ENCODE measurements around the gene SUN2. TPM values are rescaled to one million over a fixed set of nuclear protein-coding genes. Genes with fewer than 3 reads are reported as not detected.

Gene SUN2
- total and polyA plus RNA-seq, 2 experiments from 2014 or later = 28.0 to 105 TPM

DNA sequence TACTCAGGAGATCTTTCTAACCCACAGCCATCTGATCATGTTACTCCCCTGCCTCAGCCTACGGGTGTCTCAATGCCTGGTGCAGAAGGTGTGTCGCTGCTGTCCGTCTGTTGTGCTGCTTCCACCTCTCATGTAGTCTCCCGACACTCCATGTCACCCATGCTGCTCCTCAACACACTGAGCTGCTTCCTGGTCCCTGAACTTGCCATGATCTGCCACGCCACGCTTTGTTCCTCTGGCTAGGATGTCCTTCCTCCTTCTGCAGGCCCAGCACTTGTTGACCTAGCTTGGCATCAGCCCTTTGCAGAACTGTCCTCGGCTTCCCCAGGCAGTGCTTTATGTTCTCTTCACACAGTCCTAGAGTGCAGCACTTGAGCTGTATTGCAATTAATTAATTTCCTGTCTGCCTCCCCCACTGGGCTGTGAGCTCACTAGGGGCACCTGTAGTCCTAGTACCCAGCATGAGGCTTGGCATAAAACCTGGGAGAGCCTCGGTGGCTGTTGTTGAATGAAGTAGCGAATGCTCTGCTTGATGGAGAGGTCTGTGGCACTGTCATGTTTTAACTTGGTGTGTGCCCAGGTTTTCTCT is 40.5 kb downstream of the SUN2 start:
- Histone ChIP-seq H3K9me3 (ENCODE audit: low read depth) (no peaks in the 10 kb centered on the region), H3K27ac (no peak overlapping the region), H3K4me3 (no peak overlapping the region), H3K27me3 (no peaks in the 10 kb centered on the region), H3K36me3 (peaks cover 24% of the 10 kb centered on the region), H3K4me1 (ENCODE audit: low read depth) (peaks cover 36% of the 10 kb centered on the region)
- DNase-seq (ENCODE audit: low read depth in 1 of 2, low spot score in 1 of 2) = no peak
- no peak for TF ChIP-seq CTCF (IDR thresholded peaks at IDR 0.05; ENCODE audit: low read depth, low read length)

GRCh38 chr22:38713921-38714320 is 41.9 kb downstream of the SUN2 start:
- no peaks in the 10 kb centered on the region for H3K9me3 ChIP-seq (ENCODE audit: low read depth)
- peaks cover 36% of the 10 kb centered on the region for H3K4me1 ChIP-seq (ENCODE audit: low read depth)
- H3K36me3 ChIP-seq = peaks cover 20% of the 10 kb centered on the region
- H3K4me3 ChIP-seq = no peak overlapping the region
- peak in 1 of 2 donors; percentile 70 for DNase-seq (ENCODE audit: low read depth in 1 of 2, low spot score in 1 of 2)
- TF ChIP-seq CTCF (IDR thresholded peaks at IDR 0.05; ENCODE audit: low read depth, low read length) = no peak
- no peaks in the 10 kb centered on the region for H3K27me3 ChIP-seq
- peak overlapping the region; percentile 93 for H3K27ac ChIP-seq

- peak in 1 of 2 donors; percentile 33 for DNase-seq (ENCODE audit: low read depth in 1 of 2, low spot score in 1 of 2)
- no peak overlapping the region for H3K4me3 ChIP-seq
These were observed 43.2 kb downstream of the SUN2 start for GRCh38 chr22:38712486-38713207.

GRCh38 chr22:38710866-38711265 is 44.9 kb downstream of the SUN2 start:
- Histone ChIP-seq H3K27me3 (no peaks in the 10 kb centered on the region), H3K9me3 (ENCODE audit: low read depth) (no peaks in the 10 kb centered on the region), H3K4me1 (ENCODE audit: low read depth) (peaks cover 50% of the 10 kb centered on the region), H3K4me3 (no peak overlapping the region), H3K36me3 (peaks cover 10% of the 10 kb centered on the region), H3K27ac (no peak overlapping the region)
- DNase-seq (ENCODE audit: low read depth in 1 of 2, low spot score in 1 of 2) = no peak
- no peak for TF ChIP-seq CTCF (IDR thresholded peaks at IDR 0.05; ENCODE audit: low read depth, low read length)

More at GRCh38 chr22:38712486-38713207, 43.2 kb downstream of the SUN2 start:
- Histone ChIP-seq H3K36me3 (peaks cover 16% of the 10 kb centered on the region), H3K9me3 (ENCODE audit: low read depth) (no peaks in the 10 kb centered on the region), H3K4me1 (ENCODE audit: low read depth) (peaks cover 41% of the 10 kb centered on the region), H3K27ac (peak overlapping the region; percentile 93), H3K27me3 (no peaks in the 10 kb centered on the region)
- no peak for TF ChIP-seq CTCF (IDR thresholded peaks at IDR 0.05; ENCODE audit: low read depth, low read length)

- H3K4me1 ChIP-seq (ENCODE audit: low read depth) = peaks cover 50% of the 10 kb centered on the region
- no peak for DNase-seq (ENCODE audit: low read depth in 1 of 2, low spot score in 1 of 2)
These were observed 45.4 kb downstream of the SUN2 start for GRCh38 chr22:38710351-38710750.

More at GRCh38 chr22:38710351-38710750, 45.4 kb downstream of the SUN2 start:
- no peak for TF ChIP-seq CTCF (IDR thresholded peaks at IDR 0.05; ENCODE audit: low read depth, low read length)
- Histone ChIP-seq H3K9me3 (ENCODE audit: low read depth) (no peaks in the 10 kb centered on the region), H3K27ac (no peak overlapping the region), H3K27me3 (no peaks in the 10 kb centered on the region), H3K36me3 (peaks cover 10% of the 10 kb centered on the region), H3K4me3 (no peak overlapping the region)

Measured in cardiac muscle cell (in vitro differentiated cells and primary cell).